HL-60 (cell line): ENCODE measurements around the gene GNG10.

Source experiments
- CTCF ChIP-seq: IDR thresholded peaks from one replicate; pipeline ENCODE4 v1.5.1; 2011; ENCODE audit warnings: low read length, control low read depth, inconsistent platforms; ENCODE audit not compliant: insufficient read depth
- POLR2AphosphoS5 ChIP-seq: IDR thresholded peaks from 2 replicates; pipeline ENCODE4 v1.6.1; 2012; ENCODE audit warnings: low read depth
- SPI1 ChIP-seq: IDR thresholded peaks from 2 replicates; pipeline ENCODE4 v1.6.1; 2012; ENCODE audit warnings: low read depth, mild to moderate bottlenecking, borderline replicate concordance

GRCh38 chr9:111663301-111663823 lies 2.0 kb downstream of the GNG10 start:
- TF ChIP-seq CTCF = no peak
- TF ChIP-seq POLR2AphosphoS5 = no peak
- no peak for TF ChIP-seq SPI1
